ENCODE data around the gene PNMA6A. TPM values are rescaled to one million over a fixed set of nuclear protein-coding genes. Genes with fewer than 3 reads are reported as not detected.
"Not testable (repeated sequence)": the region's sequence is repeated elsewhere in the genome, so short reads cannot be mapped to it uniquely, and the experiment has no call there.

Gene PNMA6A
- total and polyA plus RNA-seq, 12 donors: 0.33 to 4.3 (median 1.8) TPM

DNA sequence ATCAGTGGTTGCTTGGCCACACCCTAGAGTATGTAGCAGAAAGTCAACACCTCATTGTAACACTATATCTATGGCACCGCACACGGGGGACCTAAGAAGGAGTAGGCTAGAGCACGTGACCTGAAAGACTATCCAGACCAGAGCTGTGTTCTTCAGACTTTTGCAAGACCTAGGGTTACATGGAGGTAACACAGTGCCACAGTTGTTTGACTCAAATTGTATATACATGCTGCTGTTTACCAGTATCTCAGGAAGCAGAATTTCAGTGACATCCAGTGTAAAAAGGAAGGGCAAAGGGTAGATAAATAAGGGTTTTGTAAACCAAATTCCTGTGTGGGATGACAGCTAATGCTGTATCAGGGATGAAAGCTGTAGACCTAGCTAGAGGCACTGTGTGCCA is 30.2 kb downstream of the PNMA6A start:
- peaks cover 4% of the 10 kb centered on the region for H3K27me3 ChIP-seq
- H3K4me1 ChIP-seq (replicated peaks in 1 of 2): no peaks in the 10 kb centered on the region
- no peak overlapping the region for H3K27ac ChIP-seq
- no peak overlapping the region for H3K4me3 ChIP-seq
- 82 to 88% (median 84%) methylated on average over 3 of the region's 3 CpGs; no CpG with 5 or more reads in 1 of the 4 donors for WGBS, 4 donors
- no peaks in the 10 kb centered on the region for H3K9me3 ChIP-seq (replicated peaks in 1 of 3)
- no peak for DNase-seq
- intact Hi-C loops (cut with DNase I): no loop called here
- no peak for TF ChIP-seq POLR2A (IDR thresholded peaks at IDR 0.05)
- TF ChIP-seq, protein P1, sequence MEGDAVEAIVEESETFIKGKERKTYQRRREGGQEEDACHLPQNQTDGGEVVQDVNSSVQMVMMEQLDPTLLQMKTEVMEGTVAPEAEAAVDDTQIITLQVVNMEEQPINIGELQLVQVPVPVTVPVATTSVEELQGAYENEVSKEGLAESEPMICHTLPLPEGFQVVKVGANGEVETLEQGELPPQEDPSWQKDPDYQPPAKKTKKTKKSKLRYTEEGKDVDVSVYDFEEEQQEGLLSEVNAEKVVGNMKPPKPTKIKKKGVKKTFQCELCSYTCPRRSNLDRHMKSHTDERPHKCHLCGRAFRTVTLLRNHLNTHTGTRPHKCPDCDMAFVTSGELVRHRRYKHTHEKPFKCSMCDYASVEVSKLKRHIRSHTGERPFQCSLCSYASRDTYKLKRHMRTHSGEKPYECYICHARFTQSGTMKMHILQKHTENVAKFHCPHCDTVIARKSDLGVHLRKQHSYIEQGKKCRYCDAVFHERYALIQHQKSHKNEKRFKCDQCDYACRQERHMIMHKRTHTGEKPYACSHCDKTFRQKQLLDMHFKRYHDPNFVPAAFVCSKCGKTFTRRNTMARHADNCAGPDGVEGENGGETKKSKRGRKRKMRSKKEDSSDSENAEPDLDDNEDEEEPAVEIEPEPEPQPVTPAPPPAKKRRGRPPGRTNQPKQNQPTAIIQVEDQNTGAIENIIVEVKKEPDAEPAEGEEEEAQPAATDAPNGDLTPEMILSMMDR (IDR thresholded peaks at IDR 0.05): no peak
- no peaks in the 10 kb centered on the region for H3K36me3 ChIP-seq (replicated peaks in 1 of 2)

DNA sequence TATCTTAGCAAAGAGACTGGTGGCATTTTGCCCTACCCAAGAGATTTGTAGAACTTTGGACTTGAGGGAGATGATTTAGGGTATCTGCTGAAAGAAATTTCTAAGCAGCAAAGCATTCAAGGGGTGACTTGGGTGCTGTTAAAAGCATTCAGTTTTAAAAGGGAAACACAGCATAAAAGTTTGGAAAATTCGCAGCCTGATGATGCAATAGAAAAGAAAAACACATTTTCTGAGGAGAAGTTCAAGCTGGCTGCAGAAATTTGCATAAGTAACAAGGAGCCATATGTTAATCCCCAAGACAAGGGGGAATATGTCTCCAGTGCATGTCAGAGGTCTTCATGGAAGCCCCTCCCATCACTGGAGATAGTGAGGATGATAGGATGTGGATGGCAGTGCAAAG is 32.7 kb downstream of the PNMA6A start:
- H3K9me3 ChIP-seq (replicated peaks in 1 of 3); H3K4me3 ChIP-seq; DNase-seq; intact Hi-C loops (cut with DNase I); H3K4me1 ChIP-seq (replicated peaks in 1 of 2); H3K27ac ChIP-seq; H3K36me3 ChIP-seq (replicated peaks in 1 of 2); H3K27me3 ChIP-seq: not testable (repeated sequence)
- 60 to 92% (median 72%) methylated on average over 1 of the region's 1 CpG for WGBS, 4 donors

DNA sequence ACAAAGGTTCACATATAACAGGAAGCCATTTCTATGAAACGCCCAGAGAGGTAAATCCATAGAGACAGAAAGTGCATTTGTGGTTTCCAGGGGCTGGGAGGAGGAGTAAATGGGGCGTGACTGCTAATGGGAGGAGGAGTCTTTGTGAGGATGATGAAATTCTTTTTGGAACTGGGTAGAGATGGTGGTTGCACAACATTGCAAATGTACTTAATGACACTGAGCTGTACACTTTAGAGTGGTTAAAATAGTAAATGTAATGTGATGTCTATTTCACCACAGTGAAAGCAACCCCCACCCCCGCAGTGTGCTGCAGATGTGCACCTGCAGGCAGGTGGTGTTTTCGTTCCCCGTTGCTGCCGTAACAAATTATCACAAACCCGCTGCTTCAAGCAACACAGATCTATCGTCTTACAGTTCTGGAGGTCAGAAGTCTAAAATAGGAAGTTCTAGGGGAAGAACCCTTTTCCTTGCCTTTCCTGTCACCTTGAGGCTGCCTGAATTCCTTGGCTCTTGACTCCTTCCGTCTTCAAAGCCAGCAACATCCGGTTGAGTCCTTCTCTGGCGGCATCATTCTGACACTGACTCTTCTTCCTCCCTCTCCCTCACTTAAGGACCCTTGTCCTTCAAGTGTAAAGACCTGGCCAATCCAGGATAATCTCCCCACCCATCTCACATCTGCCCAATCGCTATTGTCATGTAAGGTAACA is 34.0 kb downstream of the PNMA6A start:
- H3K4me3 ChIP-seq; H3K4me1 ChIP-seq (replicated peaks in 1 of 2); H3K9me3 ChIP-seq (replicated peaks in 1 of 3); intact Hi-C loops (cut with DNase I); H3K27me3 ChIP-seq; H3K27ac ChIP-seq; DNase-seq; H3K36me3 ChIP-seq (replicated peaks in 1 of 2): not testable (repeated sequence)
- WGBS, 4 donors: 41 to 70% (median 59%) methylated on average over 1 to 4 of the region's 12 CpGs

DNA sequence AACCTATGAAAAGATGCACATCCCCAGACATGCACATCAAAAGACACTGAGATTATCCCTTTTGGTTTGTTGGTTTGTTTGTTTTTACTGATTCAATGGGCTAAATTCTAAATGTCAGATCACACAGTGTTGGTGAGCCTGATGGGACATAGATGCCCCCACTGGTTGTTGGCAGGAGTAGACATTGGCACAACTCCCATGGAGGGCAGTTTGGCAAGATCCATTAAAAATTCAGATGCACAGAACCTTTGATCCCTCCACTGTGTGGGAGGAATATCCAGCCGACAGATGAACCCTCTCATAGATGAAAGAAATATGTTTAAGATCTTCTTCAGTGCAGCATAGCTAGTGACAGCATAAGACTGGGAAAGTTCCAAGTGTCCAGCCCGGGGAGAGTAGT is 38.5 kb downstream of the PNMA6A start:
- DNase-seq; H3K9me3 ChIP-seq (replicated peaks in 1 of 3); H3K36me3 ChIP-seq (replicated peaks in 1 of 2); H3K4me1 ChIP-seq (replicated peaks in 1 of 2); H3K27me3 ChIP-seq; intact Hi-C loops (cut with DNase I); H3K27ac ChIP-seq; H3K4me3 ChIP-seq: not testable (repeated sequence)
- WGBS, 4 donors: no CpG with 5 or more reads among the region's 2 CpGs

DNA sequence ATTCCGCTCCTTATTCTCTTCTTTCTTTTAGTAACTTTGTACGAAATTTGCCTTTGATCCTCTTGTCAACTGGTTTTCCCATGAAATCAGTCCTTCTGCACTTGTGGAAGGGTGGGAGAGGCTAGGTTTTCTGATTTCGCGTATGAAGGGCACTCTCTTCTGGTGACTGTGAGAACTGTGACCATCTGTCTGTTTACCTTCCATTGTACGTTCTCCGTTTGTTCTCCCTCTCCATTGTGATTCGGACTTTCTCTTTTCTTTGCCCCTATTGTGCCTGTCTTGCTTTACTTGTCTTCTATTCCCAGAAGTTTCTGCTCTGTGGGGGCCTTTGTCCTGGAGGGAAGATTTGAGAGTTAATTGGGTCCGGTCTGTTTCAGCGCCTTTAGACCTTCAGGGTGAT is 41.6 kb downstream of the PNMA6A start:
- H3K4me1 ChIP-seq (replicated peaks in 1 of 2); DNase-seq; H3K9me3 ChIP-seq (replicated peaks in 1 of 3); H3K36me3 ChIP-seq (replicated peaks in 1 of 2); H3K27ac ChIP-seq; intact Hi-C loops (cut with DNase I); H3K4me3 ChIP-seq; H3K27me3 ChIP-seq: not testable (repeated sequence)
- no CpG with 5 or more reads among the region's 9 CpGs for WGBS, 4 donors

DNA sequence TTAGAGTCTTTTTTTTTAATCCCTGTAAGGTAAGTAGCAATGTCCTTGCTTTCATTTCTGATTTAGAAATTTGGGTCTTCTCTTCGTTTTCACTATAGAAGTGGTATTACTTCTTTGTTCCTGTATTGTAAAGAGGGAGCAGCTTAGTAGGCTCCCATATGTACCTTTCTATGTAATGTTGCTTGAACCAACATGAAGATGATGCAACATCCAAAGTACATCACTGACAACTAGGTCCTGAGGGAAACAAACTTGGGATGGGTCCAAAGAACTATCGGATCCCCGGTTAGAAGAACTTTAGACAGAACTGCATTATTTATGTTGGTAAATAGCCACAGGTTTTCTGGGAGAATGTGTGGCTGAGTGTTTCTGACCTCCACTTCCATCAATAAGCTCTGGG is 45.5 kb downstream of the PNMA6A start:
- H3K27ac ChIP-seq; H3K4me3 ChIP-seq; H3K27me3 ChIP-seq; H3K36me3 ChIP-seq (replicated peaks in 1 of 2); intact Hi-C loops (cut with DNase I); H3K9me3 ChIP-seq (replicated peaks in 1 of 3); DNase-seq; H3K4me1 ChIP-seq (replicated peaks in 1 of 2): not testable (repeated sequence)
- no CpG with 5 or more reads among the region's 3 CpGs for WGBS, 4 donors

DNA sequence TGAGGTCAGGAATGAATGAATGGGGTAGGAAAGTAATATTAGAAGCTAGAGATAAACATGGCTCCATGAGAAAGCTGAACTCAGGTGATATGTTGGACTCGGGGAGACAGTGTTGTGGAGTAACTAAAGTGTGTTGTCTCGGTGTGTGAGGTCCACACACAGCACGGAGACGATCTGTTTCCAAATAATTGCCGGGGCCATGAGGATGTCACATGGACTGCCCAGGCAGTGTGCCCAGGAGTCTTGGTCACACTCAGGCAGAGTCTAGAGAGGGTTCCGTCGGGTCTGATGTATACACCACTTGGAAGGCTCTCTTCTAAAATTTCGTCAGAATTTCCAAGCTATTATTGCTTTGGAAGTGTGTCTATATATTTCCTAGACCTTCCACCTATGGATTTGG is 48.0 kb downstream of the PNMA6A start:
- H3K4me3 ChIP-seq; intact Hi-C loops (cut with DNase I); H3K4me1 ChIP-seq (replicated peaks in 1 of 2); DNase-seq; H3K27ac ChIP-seq; H3K9me3 ChIP-seq (replicated peaks in 1 of 3); H3K27me3 ChIP-seq; H3K36me3 ChIP-seq (replicated peaks in 1 of 2): not testable (repeated sequence)
- WGBS, 4 donors: no CpG with 5 or more reads among the region's 8 CpGs

DNA sequence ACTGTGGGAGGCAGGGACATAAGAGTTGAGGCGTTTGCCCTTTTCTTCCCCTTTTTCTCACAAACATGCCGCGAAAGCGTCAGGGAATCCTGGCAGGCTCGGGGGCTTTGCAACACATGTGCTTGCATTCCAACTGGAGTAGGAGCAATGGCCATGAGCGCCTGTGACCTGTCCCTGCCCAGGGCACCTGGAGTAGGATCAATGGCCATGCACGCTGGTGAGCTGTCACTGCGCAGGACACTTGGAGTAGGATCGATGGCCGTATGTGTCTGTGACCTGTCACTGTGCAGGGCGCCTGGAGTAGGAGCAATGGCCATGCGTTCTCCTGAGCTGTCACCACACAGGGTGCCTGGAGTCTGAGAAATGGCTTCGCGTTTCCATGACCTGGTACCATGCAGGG is 51.2 kb downstream of the PNMA6A start:
- intact Hi-C loops (cut with DNase I); H3K9me3 ChIP-seq (replicated peaks in 1 of 3); H3K4me1 ChIP-seq (replicated peaks in 1 of 2); DNase-seq; H3K36me3 ChIP-seq (replicated peaks in 1 of 2); H3K4me3 ChIP-seq; H3K27ac ChIP-seq; H3K27me3 ChIP-seq: not testable (repeated sequence)
- 82 to 84% methylated on average over 4 to 8 of the region's 14 CpGs; no CpG with 5 or more reads in 2 of the 4 donors for WGBS, 4 donors
